GM21515 (cell line): ENCODE data around the gene ACOX3.

Source experiments
- ATAC-seq: cut with Tn5 transposase; IDR thresholded peaks from one replicate; pipeline ENCODE4 v1.9.1; 2021; ENCODE audit not compliant: unreplicated experiment

The ACOX3 gene

DNA sequence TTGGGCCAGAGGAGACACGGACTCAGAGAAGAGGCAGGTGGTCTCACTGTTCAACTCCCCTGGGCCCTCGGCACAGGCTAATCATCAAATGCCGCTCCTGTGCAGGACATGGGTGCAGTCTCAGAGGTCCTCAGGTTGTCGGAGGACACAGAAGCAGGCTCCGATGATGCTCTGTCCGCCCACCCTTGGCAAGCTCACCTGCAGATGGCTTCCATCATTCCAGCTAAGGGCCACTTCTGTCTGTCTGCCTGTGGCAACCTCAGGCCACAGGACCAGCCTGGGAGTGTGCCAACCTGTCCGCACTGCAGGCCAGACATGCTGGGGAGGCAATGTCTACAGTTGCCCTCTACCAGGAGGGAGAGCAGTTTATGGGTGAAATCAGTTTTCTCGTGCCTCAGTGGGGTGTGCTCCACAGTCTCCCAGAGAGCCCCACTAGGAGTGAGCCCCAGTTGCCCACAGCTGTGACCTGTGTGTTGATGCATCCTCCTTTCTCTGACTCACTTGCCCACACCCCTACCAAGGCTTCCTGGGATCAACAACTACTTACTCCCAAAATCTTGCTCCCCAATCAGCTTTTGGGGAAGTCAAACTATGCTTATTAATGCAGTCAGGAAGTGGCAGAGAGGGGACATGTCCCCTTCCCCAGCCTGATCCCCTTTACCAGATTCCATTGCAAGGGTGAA lies 115.1 kb downstream of the ACOX3 start:
- ATAC-seq, result no peak

DNA sequence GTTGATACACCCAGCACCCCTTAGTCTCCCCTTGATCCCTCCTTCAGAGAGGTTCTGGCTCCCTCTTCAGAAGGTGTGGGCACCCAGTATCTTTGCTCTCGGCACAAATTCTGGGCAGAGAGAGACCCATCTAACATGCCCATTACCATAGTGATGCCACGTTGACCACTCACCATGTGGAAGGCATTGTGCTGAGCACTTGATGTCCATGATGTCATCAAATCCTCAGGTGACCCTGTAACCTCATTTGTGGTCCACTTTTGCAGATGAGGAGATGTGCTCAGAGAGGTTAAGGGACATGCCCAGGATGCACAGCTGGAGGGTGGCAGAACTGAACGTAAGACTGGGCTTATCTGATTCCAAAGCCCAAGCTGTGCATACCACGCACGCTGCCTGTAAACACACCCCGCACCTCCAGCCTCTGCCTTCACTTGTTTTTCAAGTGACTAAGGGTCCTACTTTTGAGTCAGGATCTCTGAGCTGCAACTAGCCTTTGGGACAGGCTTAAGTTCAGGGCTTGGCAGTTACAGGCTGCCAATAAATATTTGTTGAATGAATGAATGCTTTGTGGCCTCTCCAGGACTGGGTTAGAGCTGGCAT lies 115.8 kb downstream of the ACOX3 start:
- ATAC-seq, result no peak

DNA sequence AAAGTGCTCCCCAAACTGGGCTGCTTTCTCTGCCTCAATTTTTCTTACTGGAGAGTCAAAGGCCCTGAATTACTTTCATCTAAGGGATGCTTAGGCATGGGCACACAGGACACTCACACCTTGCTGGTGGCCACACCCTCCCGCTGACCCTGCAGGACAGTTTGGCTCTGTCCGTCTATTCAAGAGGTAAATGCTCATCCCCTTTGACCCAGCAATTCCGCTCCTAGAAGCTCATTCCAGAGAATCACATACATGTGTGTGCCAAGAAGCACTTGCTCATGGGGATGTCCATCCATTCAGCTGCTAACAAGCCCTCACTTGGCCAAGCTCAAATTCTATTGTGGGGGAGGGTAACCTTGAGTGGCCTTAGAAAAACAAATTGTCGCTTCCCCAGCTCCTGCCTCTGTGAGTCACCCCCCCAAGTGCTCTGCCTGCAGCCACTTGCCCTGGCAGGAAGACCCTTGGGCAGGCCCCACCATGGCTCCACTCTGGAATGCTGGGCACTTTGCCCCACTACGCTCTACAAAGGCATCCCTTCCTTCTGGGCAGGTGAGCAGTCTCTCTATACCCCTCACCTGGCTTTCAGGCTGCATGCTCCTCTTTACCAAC lies 116.5 kb downstream of the ACOX3 start:
- ATAC-seq, result no peak

DNA sequence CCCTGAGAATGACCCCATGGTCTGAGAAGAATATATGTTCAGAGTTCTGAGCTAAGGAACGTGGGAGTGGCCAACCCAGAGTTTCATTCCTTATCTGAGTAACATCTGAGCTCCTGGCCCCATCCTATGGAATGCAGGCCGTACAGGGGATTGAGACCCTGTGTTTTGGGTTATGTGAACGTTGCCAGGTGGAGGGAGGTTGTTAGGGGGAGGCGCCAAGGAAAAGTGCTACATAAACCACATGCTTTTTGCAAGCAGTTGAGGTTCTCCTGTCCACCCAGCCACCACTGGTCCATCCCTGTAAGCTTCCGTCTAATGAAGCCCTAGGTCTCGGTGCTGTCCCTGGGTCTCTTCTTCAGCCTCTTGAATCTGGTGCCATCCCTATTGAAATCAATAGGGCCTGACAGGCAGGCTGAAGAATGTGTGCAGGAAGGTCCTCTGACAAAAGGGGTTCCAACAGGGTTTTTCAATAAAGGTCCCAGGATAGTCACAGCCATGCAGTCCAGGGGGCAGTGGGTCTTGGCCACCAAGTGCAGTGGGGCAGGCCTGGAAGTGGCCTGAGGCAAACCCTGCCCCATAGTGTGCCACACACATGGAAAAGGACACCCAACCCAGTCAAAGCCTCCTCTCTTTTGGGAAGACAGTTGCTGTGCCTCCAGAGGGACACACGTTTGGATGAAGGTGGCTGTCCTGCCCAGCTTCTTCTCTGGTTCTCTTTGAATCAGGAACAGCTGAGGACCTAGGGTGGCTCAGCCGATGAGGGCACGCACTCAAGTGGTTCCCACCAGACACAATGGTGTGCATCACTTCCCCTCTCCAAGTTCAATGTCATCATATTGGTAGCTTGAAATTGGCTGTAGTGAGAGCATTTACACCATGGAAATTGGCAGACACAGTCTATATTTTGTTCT lies 117.5 kb downstream of the ACOX3 start:
- ATAC-seq, result no peak

DNA sequence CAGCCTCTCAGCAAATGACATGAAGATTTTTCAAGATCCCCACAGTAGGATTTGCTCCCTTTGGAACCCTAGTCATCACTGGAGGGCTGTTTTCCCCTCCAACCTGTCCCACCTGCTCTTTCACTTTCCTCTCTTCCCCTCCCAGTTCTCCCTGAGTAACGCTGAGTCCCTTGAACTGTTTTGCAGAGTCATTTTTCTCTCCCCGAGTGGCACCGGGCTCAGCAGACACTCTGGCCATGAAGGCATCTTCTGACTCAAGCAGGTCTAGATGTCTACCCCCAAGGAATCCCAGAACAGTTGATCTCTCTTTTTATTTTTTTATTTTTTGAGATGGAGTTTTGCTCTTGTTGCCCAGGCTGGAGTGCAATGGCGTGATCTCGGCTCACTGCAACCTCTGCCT lies 118.8 kb downstream of the ACOX3 start:
- ATAC-seq, result no peak

DNA sequence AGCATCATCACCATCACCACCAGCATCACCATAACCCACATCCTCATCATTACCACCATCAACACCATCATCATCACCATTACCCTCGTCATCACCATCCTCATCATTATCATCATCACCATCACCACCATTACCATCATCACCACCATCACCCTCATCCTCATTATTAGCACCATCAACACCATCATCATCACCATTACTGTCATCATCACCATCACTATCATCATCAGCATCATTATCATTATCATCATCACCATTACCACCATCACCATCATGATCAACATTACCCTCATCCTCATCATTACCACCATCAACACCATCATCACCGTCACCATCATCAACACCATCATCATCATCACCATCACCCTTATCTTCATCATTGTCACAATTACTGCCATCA lies 119.3 kb downstream of the ACOX3 start:
- ATAC-seq, result no peak

DNA sequence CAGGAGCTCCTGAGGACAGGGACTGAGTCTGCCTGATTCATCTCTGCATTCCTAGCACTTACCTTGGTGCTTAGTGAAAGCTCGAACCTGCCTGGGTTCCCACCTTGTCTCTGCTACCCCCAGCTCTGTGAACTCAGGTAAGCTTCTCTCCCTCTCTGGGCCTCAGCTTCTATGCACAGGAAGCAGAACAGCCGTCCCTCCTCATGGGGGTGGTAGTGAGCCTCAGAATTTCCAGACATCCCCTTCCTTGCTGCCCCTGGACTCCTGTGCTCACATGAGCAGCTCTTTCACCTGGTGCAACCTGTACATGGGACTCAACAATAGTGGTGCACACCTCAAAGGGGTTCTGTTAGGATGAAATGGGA lies 120.2 kb downstream of the ACOX3 start:
- no peak for ATAC-seq

DNA sequence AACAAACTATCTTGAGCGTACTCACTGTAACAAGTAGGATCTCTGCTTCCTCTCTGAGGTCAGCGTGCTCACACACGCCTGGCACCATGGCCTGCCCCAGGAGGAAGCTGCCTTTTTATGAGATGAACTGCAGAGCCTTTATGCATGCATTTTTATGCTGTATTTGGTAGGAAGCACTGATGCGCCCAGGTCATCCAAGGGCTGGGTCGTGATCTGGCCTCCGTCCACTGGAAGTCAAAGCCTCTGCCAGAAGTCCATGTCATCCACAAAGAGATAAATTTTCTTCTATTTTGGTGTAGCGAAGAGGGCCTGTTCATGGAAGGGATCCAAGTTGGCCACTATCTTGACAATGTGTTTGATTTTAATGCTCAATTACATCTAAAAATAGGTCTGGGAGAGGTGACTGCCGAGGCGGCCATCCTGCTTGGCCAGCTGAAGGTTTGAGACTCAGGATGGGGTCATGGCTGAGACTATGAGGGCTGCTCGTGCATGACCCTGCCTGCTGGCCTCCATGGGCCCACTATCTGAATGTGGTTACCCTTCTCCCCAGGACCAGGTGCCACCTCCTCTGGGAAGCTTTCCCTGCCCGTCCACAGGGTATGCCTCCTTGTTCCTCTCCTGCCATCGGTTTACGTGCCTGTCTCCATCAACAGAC lies 120.7 kb downstream of the ACOX3 start:
- ATAC-seq, result no peak

DNA sequence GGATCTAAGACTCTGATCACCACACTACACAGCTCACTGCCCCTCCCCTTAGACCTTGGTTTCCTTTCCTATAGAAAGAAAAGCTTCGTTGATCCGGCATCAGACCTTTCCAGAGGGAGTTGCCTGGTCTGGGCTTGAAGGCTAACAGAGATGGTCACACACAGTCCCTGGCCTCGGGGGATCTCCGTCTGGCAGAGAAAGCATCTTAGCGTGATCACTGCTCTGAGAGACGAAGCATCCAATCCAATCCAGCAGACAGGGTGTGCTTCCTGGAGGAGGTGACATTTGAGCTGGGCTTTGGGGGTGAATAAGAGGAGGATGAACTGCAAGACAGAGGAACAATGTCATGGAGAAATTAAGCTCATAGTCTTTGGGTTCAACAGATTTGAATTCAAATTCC lies 121.5 kb downstream of the ACOX3 start:
- no peak for ATAC-seq

DNA sequence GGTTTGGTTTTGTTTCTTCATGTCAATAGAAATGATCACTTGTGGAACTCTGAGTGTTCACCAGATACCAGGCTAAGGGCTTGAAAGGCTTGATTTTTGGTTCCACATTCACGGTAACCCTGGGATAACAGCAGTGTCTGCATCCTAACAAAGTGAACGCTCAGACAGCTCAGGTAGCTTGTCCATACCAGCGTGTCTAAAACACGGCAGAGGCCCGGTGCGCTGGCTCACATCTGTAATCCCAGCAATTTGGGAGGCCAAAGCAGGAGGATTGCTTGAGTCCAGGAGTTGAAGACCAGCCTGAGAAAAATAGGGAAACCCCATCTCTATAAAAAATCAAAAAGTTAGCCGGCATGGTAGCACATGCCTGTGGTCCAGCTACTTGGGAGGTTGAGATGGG lies 122.0 kb downstream of the ACOX3 start:
- no peak for ATAC-seq

DNA sequence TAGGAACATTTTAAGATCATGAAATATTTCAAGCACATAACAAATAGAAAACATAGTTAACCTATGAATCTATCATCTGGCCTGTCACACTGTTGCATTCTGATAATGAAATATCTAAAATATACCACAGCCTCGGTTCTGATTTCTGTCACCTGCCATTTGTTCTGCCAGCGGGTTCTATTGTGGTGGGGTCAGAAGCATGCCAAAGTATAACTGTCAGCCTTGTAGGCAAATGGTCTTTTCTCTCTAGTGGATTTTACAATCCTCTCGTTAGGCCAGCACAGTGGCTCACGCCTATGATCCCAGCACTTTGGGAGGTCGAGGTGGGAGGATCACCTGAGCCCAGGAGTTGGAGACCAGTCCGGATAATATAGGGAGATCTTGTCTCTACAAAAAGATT lies 123.0 kb downstream of the ACOX3 start:
- ATAC-seq, result no peak

DNA sequence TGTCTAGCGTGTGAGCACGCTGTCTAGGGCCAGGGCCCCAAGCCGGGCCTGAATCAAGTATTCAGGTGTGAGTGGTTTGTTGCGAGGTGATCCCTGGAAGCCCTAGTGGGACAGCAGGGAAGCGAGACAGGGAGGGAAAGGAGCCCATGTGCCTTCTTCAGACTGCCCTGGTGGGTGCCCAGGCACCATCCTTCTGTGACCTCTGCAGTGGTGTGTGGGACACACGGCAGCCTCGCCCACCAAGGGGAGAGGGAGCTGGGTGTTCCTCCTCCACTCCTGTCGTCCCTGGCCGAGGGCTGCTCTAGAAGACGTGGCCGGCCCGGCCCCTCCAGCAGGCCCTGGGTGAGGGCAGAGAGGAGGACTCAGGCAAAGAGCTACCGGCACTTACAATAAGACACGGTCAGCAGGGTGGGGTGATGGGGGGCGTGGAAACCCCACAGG lies 123.6 kb downstream of the ACOX3 start:
- ATAC-seq, result no peak
